ENCODE measurements around the gene CMC1. TPM values are rescaled to one million over a fixed set of nuclear protein-coding genes. Genes with fewer than 3 reads are reported as not detected.
A peak's percentile ranks its signal among the peaks of the same experiment; 100 is the strongest.

Gene CMC1
- total and polyA plus RNA-seq, 9 of the 15 experiments (the other 6 are each of a cell fraction or from before 2014, with no cell fraction given), result 15.9 to 74.6 (median 48.9) TPM

- TF ChIP-seq C11orf30 (IDR thresholded peaks at IDR 0.05; ENCODE audit: low read depth) (peak; percentile 74), SMAD1 (IDR thresholded peaks at IDR 0.05; ENCODE audit: low read depth, low read length, partially characterized antibody) (no peak)
Observed at GRCh38 chr3:28210968-28211713, 30.3 kb upstream of the CMC1 start (continued).

- Histone ChIP-seq H3K36me3 (ENCODE audit: control insufficient read depth, insufficient read depth, low read length) (no peaks in the 10 kb centered on the region), H3K9me3 (replicated peaks; ENCODE audit: control insufficient read depth, insufficient read depth, low read depth, low read length) (no peaks in the 10 kb centered on the region), H3K4me2 (ENCODE audit: insufficient read depth, low read length) (no peak overlapping the region), H3K9me1 (ENCODE audit: control insufficient read depth, insufficient read depth, low read length) (no peaks in the 10 kb centered on the region), H3K27ac (ENCODE audit: extremely low read depth, low read depth, low read length) (no peak overlapping the region), H4K20me1 (replicated peaks; ENCODE audit: control insufficient read depth, insufficient read depth, low read length) (no peaks in the 10 kb centered on the region), H3K4me1 (replicated peaks in 1 of 2; ENCODE audit: control insufficient read depth in 2 of 2, insufficient read depth in 2 of 2, low read length in 2 of 2) (no peaks in the 10 kb centered on the region), H3K27me3 (ENCODE audit: control insufficient read depth in 2 of 2, insufficient read depth in 2 of 2, low read length in 2 of 2) (no peaks in the 10 kb centered on the region), H3K79me2 (ENCODE audit: control insufficient read depth, insufficient read depth, low read length) (no peaks in the 10 kb centered on the region), H3K9ac (ENCODE audit: insufficient read depth in 1 of 2, low read depth in 2 of 2, low read length in 2 of 2) (no peak overlapping the region), H2AFZ (ENCODE audit: low read depth, low read length) (no peak overlapping the region), H3K4me3 (no peak overlapping the region)
- no peak for FAIRE-seq
- intact Hi-C loops (cut with micrococcal nuclease), result no loop called here
- POLR2A ChIA-PET, result no interaction called here
- in situ Hi-C loops (cut with MboI), result no loop called here
- BruUV-seq (replicated peaks), result no TSS peak
- CTCF ChIA-PET (ENCODE audit: low intra/inter-chr PET ratio), result no interaction called here
- DNase-seq (ENCODE audit: extremely low read depth in 1 of 4, low spot score in 3 of 4), result no peak
- 0% methylated on average over 1 of the region's 1 CpG for WGBS (ENCODE audit: insufficient coverage, low coverage, missing lambda C conversion rate)
- ATAC-seq, result no peak
- no peak for TF ChIP-seq PTTG1 (tag; IDR thresholded peaks at IDR 0.05; ENCODE audit: low read depth)
- no peak for TF ChIP-seq ZHX1 (conservative IDR thresholded peaks at IDR 0.05; ENCODE audit: low read length)
- TF ChIP-seq NFYB (IDR thresholded peaks at IDR 0.05; ENCODE audit: extremely low read depth, insufficient read length), result no peak
- TF ChIP-seq XRCC5 (IDR thresholded peaks at IDR 0.05; ENCODE audit: low read depth, low read length), result no peak
- no peak for TF ChIP-seq HOXB6 (CRISPR knock-in tag; IDR thresholded peaks at IDR 0.05; ENCODE audit: borderline replicate concordance)
- peak; percentile 92 for TF ChIP-seq ZNF316 (IDR thresholded peaks at IDR 0.05)
- no peak for TF ChIP-seq ZNF584 (CRISPR knock-in tag; IDR thresholded peaks at IDR 0.05; ENCODE audit: low read depth)
- no peak for TF ChIP-seq ZNF444 (CRISPR knock-in tag; IDR thresholded peaks at IDR 0.05)
- no peak for TF ChIP-seq E4F1 (CRISPR knock-in tag; IDR thresholded peaks at IDR 0.05; ENCODE audit: borderline replicate concordance)
- TF ChIP-seq ID3 (CRISPR knock-in tag; IDR thresholded peaks at IDR 0.05), result no peak
- no peak for TF ChIP-seq ID3 (tag; IDR thresholded peaks at IDR 0.05)
- TF ChIP-seq C11orf30 (IDR thresholded peaks at IDR 0.05; ENCODE audit: low read depth), result peak; percentile 65
- TF ChIP-seq MAFF (IDR thresholded peaks at IDR 0.05; ENCODE audit: low read length), result peak; percentile 50; the same call in 1 of the 2 replicates
- TF ChIP-seq ZNF165 (CRISPR knock-in tag; IDR thresholded peaks at IDR 0.05; ENCODE audit: borderline replicate concordance), result no peak
Observed at GRCh38 chr3:28212681-28213080, 28.7 kb upstream of the CMC1 start.
